ENCODE results near the gene HEG1. TPM values are rescaled to one million over a fixed set of nuclear protein-coding genes. Genes with fewer than 3 reads are reported as not detected.
"Not testable (repeated sequence)": the region's sequence is repeated elsewhere in the genome, so short reads cannot be mapped to it uniquely, and the experiment has no call there.

HEG1 gene
- total RNA-seq = 1 to 10 TPM; 5.9 to 6.4 TPM

GRCh38 chr3:125055913-125056745, at the start of gene HEG1:
Gene HEG1 (minus strand): TSS chr3:125055997. CDS start chr3:125055890, 107 bp downstream.
- peaks cover 11% of the 10 kb centered on the region for H3K27me3 Mint-ChIP-seq
- DNase-seq (peak; percentile 85), ATAC-seq (peak; percentile 58)
- peak within 1 kb of the TSS; percentile 90 for H3K27ac Mint-ChIP-seq
- POLR2A ChIA-PET = no interaction called here
- peak within 1 kb of the TSS; percentile 94 for H3K4me3 Mint-ChIP-seq
- intact Hi-C loops (cut with DNase I, micrococcal nuclease) = loop anchor here (1.0 to 10.0 kb wide), 6 partner anchors 66 to 1851 kb away; partner anchors contain the start of genes HACD2 (in 1 of the 2), OSBPL11 (in 1 of the 2), SEC22A (in 1 of the 2) and SLC41A3 (in 1 of the 2)
- H3K36me3 Mint-ChIP-seq (ENCODE audit: low read depth) = peaks cover 3% of the 10 kb centered on the region
- peaks cover 40% of the 10 kb centered on the region for H3K4me1 Mint-ChIP-seq
- CTCF ChIA-PET = interaction anchor here (0.5 to 1.7 kb wide), 3 partner anchors 21 to 55 kb away, joined by 3 to 5 read pairs (median 4); no protein-coding TSS in a partner anchor
- no peaks in the 10 kb centered on the region for H3K9me3 Mint-ChIP-seq (ENCODE audit: low read depth)

- intact Hi-C loops (cut with DNase I, micrococcal nuclease) = loop anchor here in 1 of 2 experiments (5.0 kb wide), 1 partner anchor 53 kb away; no protein-coding TSS in a partner anchor
- CTCF ChIA-PET = interaction anchor here (1.6 kb wide), 1 partner anchor 34 kb away, joined by 4 read pairs; no protein-coding TSS in a partner anchor
- ATAC-seq (no peak), DNase-seq (no peak)
- Mint-ChIP-seq H3K9me3 (ENCODE audit: low read depth) (peaks cover 6% of the 10 kb centered on the region), H3K4me1 (peaks cover 19% of the 10 kb centered on the region), H3K4me3 (no peak overlapping the region), H3K36me3 (ENCODE audit: low read depth) (no peaks in the 10 kb centered on the region), H3K27ac (no peak overlapping the region), H3K27me3 (peaks cover 22% of the 10 kb centered on the region)
- POLR2A ChIA-PET = no interaction called here
Observed at GRCh38 chr3:125105116-125105515, 49.3 kb upstream of the HEG1 start.

GRCh38 chr3:125104639-125105038, 48.8 kb upstream of the HEG1 start:
- ATAC-seq = no peak
- POLR2A ChIA-PET = no interaction called here
- peaks cover 15% of the 10 kb centered on the region for H3K4me1 Mint-ChIP-seq
- H3K27ac Mint-ChIP-seq = no peak overlapping the region
- peaks cover 24% of the 10 kb centered on the region for H3K27me3 Mint-ChIP-seq
- DNase-seq = no peak
- peaks cover 2% of the 10 kb centered on the region for H3K36me3 Mint-ChIP-seq (ENCODE audit: low read depth)
- CTCF ChIA-PET = interaction anchor here (1.6 kb wide), 1 partner anchor 34 kb away, joined by 4 read pairs; no protein-coding TSS in a partner anchor
- H3K9me3 Mint-ChIP-seq (ENCODE audit: low read depth) = peaks cover 10% of the 10 kb centered on the region
- intact Hi-C loops (cut with DNase I, micrococcal nuclease) = loop anchor here in 1 of 2 experiments (5.0 kb wide), 1 partner anchor 52 kb away; no protein-coding TSS in a partner anchor
- no peak overlapping the region for H3K4me3 Mint-ChIP-seq

- Mint-ChIP-seq H3K9me3 (ENCODE audit: low read depth) (peaks cover 10% of the 10 kb centered on the region), H3K4me3 (no peak overlapping the region), H3K27me3 (peaks cover 21% of the 10 kb centered on the region), H3K27ac (no peak overlapping the region), H3K36me3 (ENCODE audit: low read depth) (peaks cover 2% of the 10 kb centered on the region), H3K4me1 (peaks cover 9% of the 10 kb centered on the region)
- intact Hi-C loops (cut with DNase I, micrococcal nuclease) = no loop called here
- POLR2A ChIA-PET = no interaction called here
- ATAC-seq = no peak
- DNase-seq = no peak
- CTCF ChIA-PET = no interaction called here
Observed at GRCh38 chr3:125103406-125103805, 47.6 kb upstream of the HEG1 start.

- Mint-ChIP-seq H3K9me3 (ENCODE audit: low read depth) (peaks cover 10% of the 10 kb centered on the region), H3K4me3 (no peak overlapping the region), H3K27ac (no peak overlapping the region), H3K36me3 (ENCODE audit: low read depth) (peaks cover 2% of the 10 kb centered on the region), H3K27me3 (peaks cover 19% of the 10 kb centered on the region), H3K4me1 (no peaks in the 10 kb centered on the region)
- intact Hi-C loops (cut with DNase I, micrococcal nuclease) = no loop called here
- ChIA-PET POLR2A (no interaction called here), CTCF (no interaction called here)
- DNase-seq (no peak), ATAC-seq (no peak)
Observed at GRCh38 chr3:125102470-125102869, 46.7 kb upstream of the HEG1 start.

GRCh38 chr3:125098611-125099291, 43.0 kb upstream of the HEG1 start:
- no peak for ATAC-seq
- H3K9me3 Mint-ChIP-seq (ENCODE audit: low read depth) = peaks cover 5% of the 10 kb centered on the region
- H3K4me3 Mint-ChIP-seq = no peak overlapping the region
- H3K36me3 Mint-ChIP-seq (ENCODE audit: low read depth) = peaks cover 2% of the 10 kb centered on the region
- CTCF ChIA-PET = interaction anchor here (1.1 kb wide), 1 partner anchor 12 kb away, joined by 3 read pairs; no protein-coding TSS in a partner anchor
- intact Hi-C loops (cut with DNase I, micrococcal nuclease) = no loop called here
- H3K4me1 Mint-ChIP-seq = no peaks in the 10 kb centered on the region
- peaks cover 9% of the 10 kb centered on the region for H3K27me3 Mint-ChIP-seq
- no peak for DNase-seq
- POLR2A ChIA-PET = no interaction called here
- no peak overlapping the region for H3K27ac Mint-ChIP-seq

- H3K27ac Mint-ChIP-seq = no peak overlapping the region
- DNase-seq (no peak), ATAC-seq (no peak)
Observed at GRCh38 chr3:125090649-125091048, 34.9 kb upstream of the HEG1 start.

GRCh38 chr3:125087768-125088391, 32.1 kb upstream of the HEG1 start:
- H3K9me3 Mint-ChIP-seq (ENCODE audit: low read depth) = no peaks in the 10 kb centered on the region
- DNase-seq (no peak), ATAC-seq (no peak)
- no peaks in the 10 kb centered on the region for H3K4me1 Mint-ChIP-seq
- H3K27me3 Mint-ChIP-seq = no peaks in the 10 kb centered on the region
- ChIA-PET POLR2A (no interaction called here), CTCF (no interaction called here)
- no peak overlapping the region for H3K27ac Mint-ChIP-seq
- H3K4me3 Mint-ChIP-seq = no peak overlapping the region
- H3K36me3 Mint-ChIP-seq (ENCODE audit: low read depth) = no peaks in the 10 kb centered on the region
- intact Hi-C loops (cut with DNase I, micrococcal nuclease) = no loop called here

More at GRCh38 chr3:125090649-125091048, 34.9 kb upstream of the HEG1 start:
- Mint-ChIP-seq H3K27me3 (no peaks in the 10 kb centered on the region), H3K9me3 (ENCODE audit: low read depth) (no peaks in the 10 kb centered on the region), H3K36me3 (ENCODE audit: low read depth) (no peaks in the 10 kb centered on the region), H3K4me1 (no peaks in the 10 kb centered on the region), H3K4me3 (no peak overlapping the region)
- CTCF ChIA-PET = no interaction called here
- POLR2A ChIA-PET = no interaction called here
- intact Hi-C loops (cut with DNase I, micrococcal nuclease) = no loop called here

- DNase-seq (no peak), ATAC-seq (no peak)
- ChIA-PET CTCF (interaction anchor here (0.9 kb wide), 1 partner anchor 35 kb away, joined by 3 read pairs; no protein-coding TSS in a partner anchor), POLR2A (no interaction called here)
- Mint-ChIP-seq H3K27ac (no peak overlapping the region), H3K4me3 (no peak overlapping the region), H3K36me3 (ENCODE audit: low read depth) (no peaks in the 10 kb centered on the region), H3K9me3 (ENCODE audit: low read depth) (no peaks in the 10 kb centered on the region), H3K4me1 (no peaks in the 10 kb centered on the region), H3K27me3 (no peaks in the 10 kb centered on the region)
- intact Hi-C loops (cut with DNase I, micrococcal nuclease) = no loop called here
Observed at GRCh38 chr3:125085166-125085565, 29.4 kb upstream of the HEG1 start.

GRCh38 chr3:125083776-125084175, 28.0 kb upstream of the HEG1 start:
- no peaks in the 10 kb centered on the region for H3K9me3 Mint-ChIP-seq (ENCODE audit: low read depth)
- ATAC-seq = no peak
- H3K27me3 Mint-ChIP-seq = no peaks in the 10 kb centered on the region
- DNase-seq = no peak
- H3K4me1 Mint-ChIP-seq = no peaks in the 10 kb centered on the region
- intact Hi-C loops (cut with DNase I, micrococcal nuclease) = no loop called here
- no peak overlapping the region for H3K4me3 Mint-ChIP-seq
- ChIA-PET POLR2A (no interaction called here), CTCF (interaction anchor here (0.5 to 0.8 kb wide), 2 partner anchors 89 to 762 kb away, joined by 3 read pairs; no protein-coding TSS in a partner anchor)
- H3K36me3 Mint-ChIP-seq (ENCODE audit: low read depth) = no peaks in the 10 kb centered on the region
- H3K27ac Mint-ChIP-seq = no peak overlapping the region

- H3K9me3 Mint-ChIP-seq (ENCODE audit: low read depth); ATAC-seq; H3K27me3 Mint-ChIP-seq; POLR2A ChIA-PET; H3K4me1 Mint-ChIP-seq; intact Hi-C loops (cut with DNase I, micrococcal nuclease); DNase-seq; H3K36me3 Mint-ChIP-seq (ENCODE audit: low read depth); H3K4me3 Mint-ChIP-seq; H3K27ac Mint-ChIP-seq: not testable (repeated sequence)
- CTCF ChIA-PET = interaction anchor here (0.8 kb wide), 1 partner anchor 551 kb away, joined by 3 read pairs; no protein-coding TSS in a partner anchor
Observed at GRCh38 chr3:125082339-125082738, 26.5 kb upstream of the HEG1 start.
